Measurements from ENCODE around the gene MST1.

MST1 gene

DNA sequence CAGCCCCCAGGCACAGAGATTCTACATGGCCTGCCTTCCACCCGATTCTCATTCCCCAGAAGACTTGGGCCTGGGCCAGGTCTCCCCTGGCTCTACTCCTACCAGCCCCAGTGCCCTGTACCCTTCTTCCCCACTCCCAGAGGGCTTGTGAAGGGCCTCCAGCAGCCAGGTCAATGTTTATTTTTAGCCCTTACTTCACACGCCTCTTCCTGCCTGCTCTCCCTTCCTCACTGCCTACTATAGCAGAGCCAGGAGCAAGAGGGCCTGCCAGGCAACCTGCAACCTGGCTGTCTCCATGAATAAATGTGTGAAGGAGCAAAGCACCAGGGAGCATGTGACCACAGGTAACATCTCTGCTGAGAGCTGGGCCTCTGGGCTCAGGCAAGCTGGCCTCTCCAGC lies 41.5 kb downstream of the MST1 start:
- no peak for DNase-seq (ENCODE audit: low read depth)
- TF ChIP-seq, protein P1, sequence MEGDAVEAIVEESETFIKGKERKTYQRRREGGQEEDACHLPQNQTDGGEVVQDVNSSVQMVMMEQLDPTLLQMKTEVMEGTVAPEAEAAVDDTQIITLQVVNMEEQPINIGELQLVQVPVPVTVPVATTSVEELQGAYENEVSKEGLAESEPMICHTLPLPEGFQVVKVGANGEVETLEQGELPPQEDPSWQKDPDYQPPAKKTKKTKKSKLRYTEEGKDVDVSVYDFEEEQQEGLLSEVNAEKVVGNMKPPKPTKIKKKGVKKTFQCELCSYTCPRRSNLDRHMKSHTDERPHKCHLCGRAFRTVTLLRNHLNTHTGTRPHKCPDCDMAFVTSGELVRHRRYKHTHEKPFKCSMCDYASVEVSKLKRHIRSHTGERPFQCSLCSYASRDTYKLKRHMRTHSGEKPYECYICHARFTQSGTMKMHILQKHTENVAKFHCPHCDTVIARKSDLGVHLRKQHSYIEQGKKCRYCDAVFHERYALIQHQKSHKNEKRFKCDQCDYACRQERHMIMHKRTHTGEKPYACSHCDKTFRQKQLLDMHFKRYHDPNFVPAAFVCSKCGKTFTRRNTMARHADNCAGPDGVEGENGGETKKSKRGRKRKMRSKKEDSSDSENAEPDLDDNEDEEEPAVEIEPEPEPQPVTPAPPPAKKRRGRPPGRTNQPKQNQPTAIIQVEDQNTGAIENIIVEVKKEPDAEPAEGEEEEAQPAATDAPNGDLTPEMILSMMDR (IDR thresholded peaks at IDR 0.05; ENCODE audit: low read length, missing control alignments) = no peak
- no peak overlapping the region for H3K4me3 ChIP-seq (replicated peaks; ENCODE audit: low read depth, low read length)

DNA sequence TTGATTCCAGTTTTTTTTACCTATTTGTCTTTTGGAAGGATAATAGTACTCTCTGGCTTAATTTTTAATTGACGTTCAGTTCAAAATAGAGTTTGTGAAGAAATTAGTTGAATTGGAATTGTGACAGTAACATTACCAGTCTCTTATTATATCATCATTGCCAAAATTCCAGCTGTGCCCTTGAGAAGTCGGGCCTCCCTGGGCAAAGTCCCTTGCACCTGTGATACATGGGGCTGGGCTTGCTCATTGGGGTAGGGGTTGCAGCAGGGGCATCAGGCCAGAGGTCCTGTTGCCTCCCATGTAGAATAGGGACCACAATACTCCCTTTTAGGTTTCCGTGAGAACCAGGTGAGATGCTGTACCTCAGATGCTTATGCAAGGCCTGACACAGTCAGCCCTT lies 43.0 kb downstream of the MST1 start:
- H3K4me3 ChIP-seq (replicated peaks; ENCODE audit: low read depth, low read length) = no peak overlapping the region
- TF ChIP-seq, protein P1 (IDR thresholded peaks at IDR 0.05; ENCODE audit: low read length, missing control alignments) = no peak

DNA sequence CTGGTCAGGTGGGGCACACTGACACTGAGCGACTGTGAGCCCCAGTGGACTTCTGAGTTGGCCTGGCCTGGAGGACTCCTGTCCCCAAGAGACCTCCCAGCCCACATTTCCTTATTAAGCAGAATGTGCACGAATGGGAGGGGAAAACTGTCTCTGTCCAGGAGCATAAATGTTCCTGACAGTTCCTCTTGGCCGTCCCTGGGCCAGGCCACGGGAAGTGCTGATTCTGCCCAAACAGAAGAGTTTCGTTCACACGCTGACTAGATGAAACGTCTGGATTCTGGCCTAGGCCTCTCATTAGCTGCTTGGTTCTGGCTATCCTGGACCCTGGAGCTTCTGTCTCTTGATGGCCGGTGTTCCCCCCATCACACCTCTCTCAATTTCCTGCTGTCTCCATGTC lies 44.6 kb downstream of the MST1 start:
- TF ChIP-seq, protein P1 (IDR thresholded peaks at IDR 0.05; ENCODE audit: low read length, missing control alignments) = no peak
- no peak for DNase-seq (ENCODE audit: low read depth)
- H3K4me3 ChIP-seq (replicated peaks; ENCODE audit: low read depth, low read length) = no peak overlapping the region

More for the DNA sequence above, 43.0 kb downstream of the MST1 start:
- DNase-seq (ENCODE audit: low read depth) = no peak

DNA sequence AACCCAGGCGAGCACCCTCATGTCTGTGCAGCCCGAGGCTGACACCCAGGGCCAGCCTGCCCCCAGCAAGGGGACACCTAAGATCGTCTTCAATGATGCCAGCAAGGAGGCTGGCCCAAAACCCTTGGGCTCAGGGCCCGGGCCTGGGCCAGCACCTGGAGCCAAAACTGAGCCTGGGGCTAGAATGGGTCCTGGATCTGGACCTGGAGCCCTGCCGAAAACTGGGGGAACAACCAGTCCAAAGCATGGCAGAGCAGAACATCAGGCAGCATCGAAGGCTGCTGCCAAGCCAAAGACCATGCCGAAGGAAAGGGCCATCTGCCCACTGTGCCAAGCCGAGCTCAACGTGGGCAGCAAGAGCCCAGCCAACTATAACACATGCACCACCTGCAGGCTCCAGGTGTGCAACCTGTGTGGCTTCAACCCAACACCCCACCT lies 46.5 kb downstream of the MST1 start:
- no peak for DNase-seq (ENCODE audit: low read depth)
- TF ChIP-seq, protein P1 (IDR thresholded peaks at IDR 0.05; ENCODE audit: low read length, missing control alignments) = no peak
- H3K4me3 ChIP-seq (replicated peaks; ENCODE audit: low read depth, low read length) = no peak overlapping the region

DNA sequence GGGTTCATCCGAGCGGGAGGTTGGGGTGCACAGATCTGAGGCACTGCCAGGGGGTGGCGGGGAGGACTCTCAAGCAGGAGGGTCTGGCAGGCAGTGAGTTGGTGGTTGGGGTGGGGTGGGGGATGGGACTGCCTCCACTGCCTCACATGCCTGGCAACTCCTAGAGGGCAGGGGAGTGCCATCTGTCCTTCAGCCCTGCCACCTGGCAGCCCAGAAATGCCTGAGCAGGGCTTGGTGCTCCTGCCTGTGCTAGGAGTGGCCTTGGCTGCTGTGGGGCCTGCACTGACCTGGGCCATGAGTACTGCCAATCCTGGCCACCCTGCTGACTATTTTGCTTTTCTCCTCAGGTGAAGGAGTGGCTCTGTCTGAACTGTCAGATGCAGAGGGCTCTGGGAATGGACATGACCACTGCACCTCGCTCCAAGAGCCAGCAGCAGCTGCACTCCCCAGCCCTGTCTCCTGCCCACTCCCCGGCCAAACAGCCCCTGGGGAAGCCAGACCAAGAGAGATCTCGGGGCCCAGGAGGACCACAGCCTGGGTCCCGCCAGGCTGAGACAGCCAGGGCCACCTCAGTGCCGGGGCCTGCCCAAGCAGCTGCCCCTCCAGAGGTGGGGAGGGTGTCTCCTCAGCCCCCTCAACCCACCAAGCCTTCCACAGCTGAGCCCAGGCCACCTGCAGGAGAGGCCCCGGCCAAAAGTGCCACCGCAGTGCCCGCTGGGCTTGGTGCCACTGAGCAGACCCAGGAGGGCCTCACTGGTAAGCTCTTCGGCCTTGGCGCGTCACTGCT lies 47.2 kb downstream of the MST1 start:
- TF ChIP-seq, protein P1 (IDR thresholded peaks at IDR 0.05; ENCODE audit: low read length, missing control alignments) = no peak
- no peak for DNase-seq (ENCODE audit: low read depth)
- H3K4me3 ChIP-seq (replicated peaks; ENCODE audit: low read depth, low read length) = no peak overlapping the region

DNA sequence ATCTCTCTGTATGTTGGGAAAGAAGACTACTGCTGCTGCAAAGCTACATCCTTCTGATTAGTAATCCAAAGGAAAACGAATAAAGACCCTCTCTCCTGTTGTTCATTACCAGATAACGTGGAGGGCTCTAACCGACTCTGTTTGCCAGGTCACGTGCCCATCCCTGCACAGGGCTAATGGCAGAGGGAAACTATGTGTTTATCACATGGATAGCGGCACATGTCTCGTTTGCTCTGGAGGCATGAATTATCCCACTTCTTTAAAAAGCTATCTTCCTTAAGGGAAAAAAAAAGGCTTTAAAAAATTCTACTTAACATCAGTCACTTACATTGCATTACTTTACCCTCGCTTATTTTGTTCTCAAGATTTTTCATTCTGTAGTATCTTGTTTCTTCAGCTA lies 48.0 kb downstream of the MST1 start:
- TF ChIP-seq, protein P1 (IDR thresholded peaks at IDR 0.05; ENCODE audit: low read length, missing control alignments) = no peak
- H3K4me3 ChIP-seq (replicated peaks; ENCODE audit: low read depth, low read length) = no peak overlapping the region
- no peak for DNase-seq (ENCODE audit: low read depth)

DNA sequence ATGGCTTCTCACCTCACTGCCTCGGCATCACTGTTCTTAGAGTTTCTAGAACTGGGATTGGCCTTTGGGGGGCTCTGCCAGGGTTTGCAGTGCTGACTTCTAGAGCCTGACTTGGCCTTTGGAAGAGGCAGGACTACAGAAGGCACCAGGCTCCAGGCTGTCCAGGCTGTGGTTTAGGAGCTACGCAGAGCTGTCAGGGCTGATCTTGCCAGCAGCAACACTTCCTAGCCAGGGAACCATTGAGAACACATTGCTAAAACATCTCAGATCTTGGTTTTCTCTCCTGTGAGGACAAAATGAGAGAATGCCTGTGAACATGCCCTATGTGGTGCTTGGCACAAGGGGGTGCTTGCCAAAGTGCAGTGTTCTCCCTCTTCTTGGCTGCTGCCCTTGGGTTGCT lies 49.7 kb downstream of the MST1 start:
- TF ChIP-seq, protein P1 (IDR thresholded peaks at IDR 0.05; ENCODE audit: low read length, missing control alignments) = no peak
- no peak for DNase-seq (ENCODE audit: low read depth)
- H3K4me3 ChIP-seq (replicated peaks; ENCODE audit: low read depth, low read length) = no peak overlapping the region
